Glomerular visceral epithelial cell (primary cell): ENCODE measurements around the gene LCE3E.

ENCODE experiments used
- DNase-seq: peaks from one replicate; pipeline ENCODE4 v3.0.0-alpha.2; 2016; ENCODE audit errors: extremely low spot score

LCE3E gene

DNA sequence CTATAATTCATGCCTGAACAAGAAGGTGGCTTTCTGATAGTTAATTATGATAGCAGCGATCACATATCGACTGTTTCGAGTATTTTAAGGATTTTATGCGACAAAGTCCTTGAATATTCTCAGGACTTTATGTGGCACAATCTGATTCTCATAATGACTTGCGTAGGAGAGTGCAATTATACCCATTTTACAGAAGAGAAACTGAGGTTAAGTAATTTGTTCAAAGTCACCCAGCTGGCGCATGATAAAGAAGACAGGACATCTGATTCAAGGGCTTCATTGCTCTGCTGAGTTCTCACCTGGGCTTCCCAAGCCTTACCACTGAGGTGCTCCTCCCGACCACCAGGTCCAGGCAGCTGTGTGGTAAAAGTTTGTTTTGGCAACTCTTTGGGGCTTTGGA lies 50.5 kb downstream of the LCE3E start:
- no peak for DNase-seq
